Ramos (cell line): Measurements from ENCODE around the gene CCDC8.

Experiments used
- in situ Hi-C: fragments of 300-500 bp; cut with MboI; formaldehyde crosslinking; loops from one replicate; pipeline ENCODE4 v1.14.3; 2022; ENCODE audit warnings: low sequenced_read_pairs; ENCODE audit not compliant: unreplicated experiment

The CCDC8 gene

GRCh38 chr19:46364359-46364758 lies 49.0 kb downstream of the CCDC8 start:
- in situ Hi-C loops: no loop called here

DNA sequence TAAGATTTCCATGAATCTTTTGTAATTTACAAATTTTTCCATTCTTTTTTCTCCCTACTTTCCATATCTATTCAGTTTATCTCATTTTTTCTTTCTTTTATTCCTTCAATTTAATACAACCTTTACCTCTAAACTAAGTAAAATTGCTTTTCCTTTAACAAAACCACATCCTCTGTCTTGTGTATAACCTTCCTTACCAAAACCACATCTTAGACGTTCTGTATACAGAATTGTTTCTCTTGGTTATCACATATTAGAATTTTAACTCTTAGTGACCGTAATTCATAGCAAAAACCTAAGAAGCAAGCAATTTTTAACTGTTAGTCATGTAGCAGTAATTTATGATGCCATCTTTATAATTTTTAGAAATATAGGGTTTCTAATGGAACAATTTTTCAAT lies 51.4 kb downstream of the CCDC8 start:
- in situ Hi-C loops: no loop called here
